ENCODE measurements around the gene FXYD6. TPM values are rescaled to one million over a fixed set of nuclear protein-coding genes. Genes with fewer than 3 reads are reported as not detected.

The FXYD6 gene
- polyA plus RNA-seq, 3 donors, result 116 to 131 (median 122) TPM

DNA sequence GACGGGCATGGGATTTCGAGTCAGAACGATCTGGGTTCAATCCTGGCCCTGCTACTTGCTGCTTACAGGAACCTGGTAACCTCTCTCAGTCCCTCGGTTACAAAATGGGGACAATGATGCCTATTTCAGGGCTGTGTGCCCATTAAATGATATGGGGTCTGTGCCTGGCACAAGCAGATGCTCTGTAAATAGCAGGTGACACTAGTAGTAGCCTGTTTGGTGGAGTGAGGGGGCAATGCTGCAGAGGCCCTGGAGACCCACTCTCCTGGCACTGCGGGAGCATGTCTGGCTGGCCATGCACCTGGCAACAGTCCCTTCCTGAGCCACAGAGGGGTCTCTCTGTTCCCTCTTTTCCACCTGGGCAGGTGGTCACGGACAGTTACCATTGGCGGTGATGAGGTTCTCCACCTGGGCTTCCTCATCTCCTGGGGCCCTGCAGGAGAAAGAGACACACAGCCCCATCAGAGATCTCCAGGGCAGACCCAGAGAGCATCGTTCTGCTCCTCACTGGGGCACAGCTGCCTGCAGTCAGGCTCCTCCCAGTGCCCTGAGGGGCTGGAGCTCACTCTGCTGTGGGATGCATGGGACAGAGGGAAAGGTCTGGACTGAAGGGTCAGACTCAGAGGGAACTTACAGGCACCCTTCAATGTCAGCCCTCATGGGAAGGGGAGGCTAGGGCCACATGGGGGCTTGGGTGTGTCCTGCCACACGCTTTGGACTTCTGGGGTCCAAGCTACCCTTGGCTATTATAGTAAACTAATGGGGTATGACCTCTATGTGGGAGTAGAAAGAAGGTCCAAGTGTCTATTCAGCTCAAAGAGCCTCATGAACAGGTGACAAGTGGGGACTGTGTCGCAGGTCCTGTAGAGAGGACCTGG is 36.3 kb downstream of the FXYD6 start:
- DNase-seq (ENCODE audit: extremely low read depth in 1 of 11, low read depth in 9 of 11, low spot score in 4 of 11), result no peak

DNA sequence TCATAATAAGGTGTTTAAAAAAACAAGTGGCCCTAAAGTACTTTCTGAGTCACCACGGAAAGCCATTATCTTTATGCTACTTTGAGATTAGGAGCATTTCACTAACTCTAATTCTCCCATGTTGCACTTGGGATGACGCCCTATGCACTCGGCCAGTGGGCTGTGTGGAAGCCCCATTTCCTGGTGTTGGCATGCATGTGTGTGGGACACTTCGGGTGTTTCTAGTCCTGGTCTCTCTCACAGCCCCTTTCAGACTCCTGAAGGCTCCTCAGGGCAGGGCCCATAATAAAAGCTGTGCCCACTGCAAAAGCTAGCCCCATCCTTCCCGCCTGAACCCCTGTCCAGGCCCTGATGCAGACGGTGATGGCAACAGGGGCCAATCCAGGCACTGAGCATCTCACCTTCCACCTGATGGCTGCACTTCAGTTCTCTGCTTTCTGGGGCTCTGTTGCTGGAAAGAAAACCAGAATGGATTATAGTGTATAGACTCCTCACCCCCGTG is 37.0 kb downstream of the FXYD6 start:
- DNase-seq (ENCODE audit: extremely low read depth in 1 of 11, low read depth in 9 of 11, low spot score in 4 of 11), result no peak

DNA sequence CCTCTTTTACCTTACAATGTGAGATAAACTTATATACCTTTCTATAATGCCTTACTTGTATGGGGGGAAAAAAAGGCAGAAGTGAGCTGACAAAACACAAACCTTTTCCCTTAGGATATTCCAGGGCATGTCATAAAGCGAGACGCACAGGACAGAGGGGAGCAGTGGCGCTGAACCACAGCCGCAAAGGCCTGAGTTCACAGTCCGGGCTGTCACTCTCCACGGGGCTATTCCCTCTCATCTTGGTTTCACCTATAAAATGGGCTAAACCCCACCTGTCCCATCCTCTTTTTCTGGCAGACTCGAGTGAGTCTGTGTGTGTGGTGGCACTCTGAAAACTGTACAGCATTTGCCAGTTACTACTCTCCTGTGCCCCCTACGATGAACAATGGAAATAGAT is 37.6 kb downstream of the FXYD6 start:
- no peak for DNase-seq (ENCODE audit: extremely low read depth in 1 of 11, low read depth in 9 of 11, low spot score in 4 of 11)

DNA sequence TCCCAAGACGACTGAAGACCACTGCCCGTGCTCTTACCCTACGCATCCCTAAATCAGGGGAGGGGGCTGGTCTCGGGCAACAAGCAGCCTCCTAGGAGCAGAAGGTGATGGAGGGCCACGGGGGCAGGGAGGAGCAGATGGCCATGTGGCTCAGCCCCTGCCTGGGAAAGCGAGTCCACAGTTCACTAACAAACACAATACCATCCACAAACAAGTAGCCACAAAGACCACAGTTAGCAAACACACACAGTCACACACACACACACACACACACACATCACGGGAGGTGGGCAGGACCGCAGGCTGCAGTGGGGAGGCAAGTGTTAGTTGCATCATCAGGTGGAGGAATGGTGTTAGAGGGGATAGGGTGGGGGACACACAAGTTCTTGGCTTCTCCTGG is 38.7 kb downstream of the FXYD6 start:
- DNase-seq (ENCODE audit: extremely low read depth in 1 of 11, low read depth in 9 of 11, low spot score in 4 of 11), result no peak

DNA sequence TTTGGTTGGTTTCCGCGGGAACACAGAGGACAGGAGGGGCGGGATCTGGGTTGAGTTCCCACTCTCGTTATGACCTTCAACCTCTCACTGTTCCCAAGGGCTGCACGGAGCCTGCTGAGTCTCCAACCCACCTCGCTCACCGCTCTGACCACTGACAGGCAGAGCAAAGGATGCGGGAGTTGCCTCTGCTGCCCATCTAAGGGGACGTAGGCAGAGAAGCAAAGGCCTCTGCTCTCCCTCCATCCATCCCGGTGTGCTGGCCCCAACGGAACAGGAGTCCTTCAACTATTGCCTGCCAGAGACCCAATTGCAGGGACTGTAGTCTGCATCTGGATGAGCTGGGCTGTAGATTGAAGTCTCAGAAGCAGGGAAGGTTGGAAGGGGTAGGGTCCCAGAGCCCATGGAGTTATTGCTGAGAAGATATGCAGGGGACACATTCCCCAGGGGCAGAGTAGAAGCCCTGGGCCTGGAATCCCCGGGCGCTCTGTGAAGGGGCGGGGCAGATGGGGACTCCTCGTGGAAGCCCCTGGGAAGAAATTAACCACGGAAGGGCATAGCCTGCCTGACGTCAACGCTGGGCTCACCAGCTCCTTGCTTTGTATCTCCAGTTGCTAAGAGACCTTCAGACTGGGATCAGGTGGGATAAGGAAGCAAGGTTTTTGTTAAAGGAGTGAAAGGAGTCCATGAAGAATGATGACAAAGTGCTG is 39.2 kb downstream of the FXYD6 start:
- no peak for DNase-seq (ENCODE audit: extremely low read depth in 1 of 11, low read depth in 9 of 11, low spot score in 4 of 11)

DNA sequence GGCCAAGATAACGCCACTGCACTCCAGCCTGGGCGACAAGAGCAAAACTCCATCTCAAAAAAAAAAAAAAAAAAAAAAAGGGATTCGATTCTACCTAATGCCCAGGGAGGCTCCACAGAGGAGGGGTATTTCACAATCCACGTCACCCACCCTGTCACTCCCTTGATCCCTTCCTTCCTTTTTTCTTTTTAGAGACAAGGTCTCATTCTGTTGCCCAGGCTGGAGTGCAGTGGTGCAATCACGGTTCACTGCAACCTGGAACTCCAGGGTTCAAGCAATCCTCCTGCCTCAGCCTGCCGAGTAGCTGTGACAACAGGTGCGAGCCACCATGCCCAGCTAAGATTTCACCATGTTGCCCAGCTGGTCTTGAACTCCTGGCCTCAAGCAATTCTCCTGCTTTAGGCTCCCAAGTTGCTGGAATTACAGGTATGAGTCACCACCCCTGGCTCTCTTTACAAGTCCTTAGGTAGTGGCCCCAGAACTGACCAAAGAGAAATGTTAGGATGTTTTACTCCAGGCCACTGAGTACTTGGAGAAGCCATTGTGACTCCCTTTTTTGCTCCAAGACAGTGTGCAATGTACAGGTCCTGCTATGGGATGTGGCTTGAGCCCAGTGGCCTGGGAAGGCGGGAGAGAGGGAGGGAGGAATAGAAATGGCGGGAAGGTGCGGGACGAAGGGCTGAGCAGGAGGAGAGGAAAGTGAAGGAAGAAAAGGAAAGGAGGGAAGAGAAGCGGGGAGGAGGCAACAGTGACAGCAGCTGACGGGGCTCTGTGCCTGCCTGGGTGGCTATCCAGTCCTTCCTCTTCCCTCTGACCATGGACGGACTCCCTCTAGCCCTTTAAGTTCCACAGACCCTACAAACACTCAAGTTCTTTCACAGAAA is 40.1 kb downstream of the FXYD6 start:
- no peak for DNase-seq (ENCODE audit: extremely low read depth in 1 of 11, low read depth in 9 of 11, low spot score in 4 of 11)

DNA sequence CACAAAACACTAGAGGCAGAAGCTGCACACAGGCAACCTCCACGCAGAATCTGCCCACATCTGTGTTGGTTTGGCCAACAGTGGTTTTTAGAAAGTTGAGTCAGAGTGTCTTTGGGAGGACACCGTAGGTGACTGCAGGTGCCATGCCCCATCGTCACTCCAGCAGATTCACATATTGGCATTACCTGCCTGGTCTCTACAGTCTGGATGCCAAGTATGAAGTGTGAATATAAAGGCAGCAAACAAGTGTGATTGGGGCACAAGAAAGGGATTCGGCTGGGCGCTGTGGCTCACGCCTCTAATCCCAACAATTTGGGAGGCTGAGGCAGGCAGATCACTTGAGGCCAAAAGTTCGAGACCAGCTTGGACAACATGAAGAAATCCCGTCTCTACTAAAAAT is 40.9 kb downstream of the FXYD6 start:
- DNase-seq (ENCODE audit: extremely low read depth in 1 of 11, low read depth in 9 of 11, low spot score in 4 of 11), result no peak

DNA sequence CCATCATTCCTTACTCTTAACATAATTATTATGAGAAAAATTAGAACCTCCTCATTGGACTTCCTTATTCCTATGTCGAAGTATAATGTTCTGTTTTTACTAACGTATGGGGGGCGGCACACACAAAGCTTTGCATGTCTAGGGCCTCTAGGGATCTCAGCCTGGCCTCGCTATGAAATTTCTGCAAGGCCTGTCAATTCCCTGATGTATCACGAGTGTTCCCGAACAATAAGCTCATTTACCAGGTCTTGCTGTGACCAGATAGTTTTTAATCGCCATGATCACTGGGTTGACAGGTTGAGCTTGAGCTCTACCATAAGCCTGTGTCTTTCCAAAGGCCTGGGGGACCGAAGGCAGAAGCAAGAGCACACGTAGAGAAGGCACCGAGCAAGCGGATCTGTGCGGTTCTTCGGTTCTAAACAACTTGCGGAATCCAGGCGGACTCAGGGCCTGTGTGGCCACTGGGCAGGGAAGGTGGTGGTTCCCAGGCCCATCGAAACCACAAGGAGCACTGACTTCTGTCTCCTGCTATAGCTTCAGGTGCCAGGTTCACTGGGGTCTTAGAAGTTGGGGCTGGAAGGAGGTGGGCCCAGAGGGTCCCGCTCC is 41.5 kb downstream of the FXYD6 start:
- DNase-seq (ENCODE audit: extremely low read depth in 1 of 11, low read depth in 9 of 11, low spot score in 4 of 11), result no peak

DNA sequence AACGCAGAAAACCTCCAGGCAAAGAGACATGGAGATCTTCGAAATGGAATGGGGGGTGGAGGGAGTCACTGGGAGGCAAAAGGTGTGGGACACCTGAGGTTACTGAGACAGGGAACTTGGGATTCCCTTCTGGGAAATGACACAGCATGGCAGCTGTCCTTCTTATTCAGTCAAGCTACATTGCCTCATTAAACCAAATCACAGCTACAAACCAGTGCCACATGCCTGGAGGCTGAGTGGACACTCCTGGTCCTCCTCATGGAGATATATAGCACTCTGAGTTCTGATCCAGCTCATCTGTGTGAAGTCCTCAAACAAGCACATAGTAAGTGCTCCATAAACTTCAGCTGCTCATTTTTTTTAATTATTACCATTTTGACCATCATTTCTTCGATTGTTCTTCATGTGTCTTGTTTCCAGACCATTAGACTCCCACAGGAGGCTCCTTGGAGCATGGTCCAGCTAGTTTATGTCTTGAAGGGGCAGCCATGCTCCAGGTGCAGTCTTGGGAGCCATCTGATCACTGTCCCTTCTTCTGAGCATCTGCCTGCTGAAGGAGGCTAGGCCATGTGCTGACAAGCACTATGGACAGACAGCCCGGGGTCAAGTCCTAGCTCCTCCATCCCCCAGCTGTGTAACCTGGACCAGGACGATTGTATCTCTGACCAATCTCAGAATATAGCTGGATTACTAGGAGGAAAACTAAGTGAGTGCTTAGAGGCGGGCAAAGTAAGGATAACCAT is 42.2 kb downstream of the FXYD6 start:
- DNase-seq (ENCODE audit: extremely low read depth in 1 of 11, low read depth in 9 of 11, low spot score in 4 of 11), result no peak

DNA sequence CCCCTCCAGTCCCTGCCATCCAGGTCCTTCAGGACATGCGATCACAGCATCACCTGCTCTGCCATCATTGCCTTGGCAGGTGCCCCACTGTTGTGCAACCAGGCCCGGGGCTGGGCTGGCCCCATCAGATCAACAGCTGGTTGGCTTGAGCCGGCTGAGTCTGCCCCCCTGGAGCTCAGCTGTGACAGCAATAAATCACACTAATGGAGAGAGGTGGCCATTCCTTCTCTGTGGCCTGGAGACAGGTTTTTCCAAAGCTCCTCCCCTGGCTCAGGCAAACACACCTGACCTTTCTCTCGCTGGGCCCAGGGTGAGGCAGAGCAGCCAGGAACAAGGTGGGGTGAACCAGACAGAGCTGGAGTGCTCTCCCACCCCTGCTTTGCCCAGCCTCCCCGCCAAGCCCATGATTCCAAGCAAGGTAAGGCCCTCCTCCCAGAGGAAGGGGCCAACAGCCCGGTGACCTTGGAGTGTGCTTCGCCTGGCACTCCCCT is 43.0 kb downstream of the FXYD6 start:
- peak in 4 of 11 donors; percentile 69 to 79 (median 76) for DNase-seq (ENCODE audit: extremely low read depth in 1 of 11, low read depth in 9 of 11, low spot score in 4 of 11)

DNA sequence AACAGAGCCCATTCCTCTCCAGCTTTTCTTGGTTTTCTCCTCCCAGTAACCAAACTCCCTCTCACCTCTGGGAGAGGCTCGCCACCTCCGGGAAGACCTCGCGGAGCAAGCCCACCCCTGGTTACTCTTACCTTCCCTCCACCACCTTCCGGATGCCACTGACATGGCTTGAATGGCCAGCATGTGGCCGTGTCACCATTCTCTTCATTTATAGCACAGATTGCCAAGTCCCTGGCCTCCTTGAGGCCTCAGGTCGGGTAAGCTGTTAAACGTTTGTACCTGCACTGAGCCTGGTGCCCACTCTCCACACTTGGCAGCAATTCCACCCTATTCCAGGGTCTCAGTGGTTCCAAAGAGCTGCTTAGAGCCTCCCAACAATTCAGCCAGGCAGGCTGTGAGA is 43.9 kb downstream of the FXYD6 start:
- no peak for DNase-seq (ENCODE audit: extremely low read depth in 1 of 11, low read depth in 9 of 11, low spot score in 4 of 11)

DNA sequence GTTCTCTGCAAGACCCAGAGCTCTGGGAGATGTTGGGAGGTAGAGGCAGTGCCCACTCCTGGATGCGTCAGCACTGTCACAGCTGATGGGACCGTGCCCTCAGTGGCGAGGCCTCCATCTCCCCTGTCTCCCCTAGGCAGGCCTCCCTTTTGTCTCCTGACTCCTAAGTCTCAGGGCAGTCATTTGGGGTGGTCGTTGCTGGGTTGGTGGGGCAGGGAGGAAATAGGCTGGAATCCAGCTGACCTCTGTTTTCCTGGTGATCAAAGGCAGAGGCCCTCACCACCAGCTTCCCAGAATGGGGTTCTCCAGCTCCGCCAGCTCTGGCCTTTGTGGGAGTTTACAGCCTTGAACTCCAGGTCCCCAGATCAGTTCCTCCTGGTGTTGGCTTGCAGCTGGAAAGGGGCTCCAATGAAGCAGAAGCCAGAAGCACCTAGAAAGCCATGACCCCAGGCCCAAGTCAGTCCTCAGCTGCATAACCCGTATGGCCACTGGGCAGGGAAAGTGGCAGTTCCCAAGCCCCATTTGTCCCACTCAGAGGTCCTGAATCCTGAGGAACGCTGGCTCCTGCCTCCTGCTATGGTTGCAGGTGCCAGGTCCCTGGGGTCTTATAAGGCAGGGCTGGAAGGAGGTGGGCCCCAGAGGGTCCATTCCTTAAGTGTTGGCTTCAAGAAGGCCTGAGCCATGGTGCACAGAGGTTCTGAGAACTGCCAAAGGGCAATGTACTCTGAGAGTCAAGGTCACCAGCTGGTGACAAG is 44.6 kb downstream of the FXYD6 start:
- DNase-seq (ENCODE audit: extremely low read depth in 1 of 11, low read depth in 9 of 11, low spot score in 4 of 11), result no peak

DNA sequence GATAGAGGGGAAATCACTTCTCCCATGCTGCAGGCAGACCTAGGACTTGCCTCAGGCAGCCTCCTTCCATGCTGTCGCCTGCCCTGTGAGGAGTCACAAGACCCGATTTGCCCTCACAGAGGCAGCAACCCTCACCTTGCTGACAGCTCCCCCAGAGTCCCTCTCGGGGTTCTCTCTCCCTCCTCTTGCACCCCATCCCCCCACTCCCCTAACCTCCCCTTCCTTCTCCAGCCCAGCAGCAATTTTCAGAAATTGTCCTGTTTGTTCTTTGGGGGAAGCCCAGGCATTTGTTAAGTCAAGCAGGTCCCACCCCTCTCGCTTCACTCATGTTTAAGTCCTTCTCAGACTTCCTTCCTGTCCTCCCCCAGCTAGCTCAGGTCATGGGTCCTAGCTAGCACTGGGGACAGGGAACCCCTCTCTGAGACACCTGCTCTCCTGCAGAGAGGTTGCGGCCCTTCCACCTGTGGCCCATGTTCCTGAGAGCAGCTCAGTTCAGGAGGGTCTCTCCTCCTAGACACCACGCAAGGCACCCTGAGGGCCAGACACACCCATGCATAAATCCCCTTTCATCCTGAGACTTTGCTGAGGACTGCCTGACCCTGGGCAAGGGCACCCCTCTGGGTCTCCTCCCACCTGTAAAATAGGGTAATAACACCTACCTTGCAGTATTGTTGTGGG is 45.6 kb downstream of the FXYD6 start:
- no peak for DNase-seq (ENCODE audit: extremely low read depth in 1 of 11, low read depth in 9 of 11, low spot score in 4 of 11)

DNA sequence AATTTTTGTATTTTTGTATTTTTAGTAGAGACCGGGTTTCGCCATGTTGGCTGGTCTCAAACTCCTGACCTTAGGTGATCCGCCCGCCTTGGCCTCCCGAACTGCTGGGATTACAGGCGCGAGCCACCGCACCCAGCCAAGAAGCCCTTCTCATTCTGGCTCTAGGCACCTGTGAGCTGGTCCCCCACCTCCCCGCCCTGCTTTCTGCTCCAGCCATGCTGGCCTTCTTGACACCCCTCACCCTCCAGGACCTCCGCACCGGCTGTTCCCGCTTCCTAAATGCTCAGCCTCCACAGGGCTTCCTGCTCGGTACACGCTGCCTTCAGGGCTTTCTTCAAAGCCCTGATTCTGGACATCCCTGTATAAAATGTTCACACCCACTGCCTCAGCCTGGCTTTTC is 46.4 kb downstream of the FXYD6 start:
- no peak for DNase-seq (ENCODE audit: extremely low read depth in 1 of 11, low read depth in 9 of 11, low spot score in 4 of 11)

DNA sequence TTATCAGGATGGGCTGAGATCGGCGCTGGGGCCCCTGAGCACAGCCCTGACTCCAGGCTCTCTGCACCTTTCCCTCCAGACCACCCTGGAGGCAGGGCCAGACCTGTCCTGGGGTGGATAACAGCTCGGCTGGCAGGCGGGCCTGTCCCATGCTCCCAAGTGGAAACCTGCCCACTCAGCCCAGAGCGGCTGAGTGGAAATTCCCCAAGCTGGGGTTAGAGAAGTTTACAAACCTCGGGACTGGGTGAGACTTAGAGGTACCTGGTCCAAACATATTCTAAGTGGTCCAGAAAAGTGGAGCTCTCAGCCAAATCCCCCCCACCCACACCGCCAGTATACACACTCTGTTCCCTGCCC is 47.1 kb downstream of the FXYD6 start:
- DNase-seq (ENCODE audit: extremely low read depth in 1 of 11, low read depth in 9 of 11, low spot score in 4 of 11), result no peak

DNA sequence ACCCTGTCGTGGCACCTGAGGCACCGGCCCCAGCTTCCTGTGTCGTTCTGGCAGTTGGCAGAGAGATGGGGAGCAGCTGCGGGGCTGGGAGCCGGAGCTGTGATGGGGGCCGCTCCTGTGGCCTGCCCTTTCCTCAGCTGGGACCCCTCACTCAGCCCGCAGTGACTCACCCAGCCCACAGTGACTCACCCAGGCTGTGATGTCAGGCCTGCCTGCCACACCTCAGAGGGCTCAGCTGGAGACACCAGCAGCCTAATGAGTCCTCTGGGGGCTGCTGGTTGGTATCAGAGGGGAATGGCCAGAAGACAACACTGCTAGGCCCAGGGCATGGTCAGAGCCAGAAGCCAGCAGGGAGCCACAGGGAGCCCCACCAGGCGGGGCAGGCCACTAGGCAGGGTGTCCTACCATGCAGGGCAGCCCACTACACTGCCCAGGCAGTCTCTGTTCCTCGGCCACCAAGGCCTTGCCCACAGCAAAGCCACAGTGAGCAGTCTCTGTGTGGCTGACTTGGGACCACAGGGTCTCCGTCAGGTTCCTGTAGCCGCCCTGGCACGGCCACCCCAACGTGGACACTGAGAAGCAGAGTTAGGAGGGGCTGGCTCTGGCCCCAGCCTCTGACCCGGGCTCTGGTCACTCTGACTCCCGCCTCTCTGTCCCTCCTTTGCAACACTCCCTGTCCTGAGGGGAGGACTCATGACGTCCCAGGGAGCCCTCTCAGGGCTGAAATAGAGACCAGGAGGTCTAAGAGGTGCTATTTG is 47.7 kb downstream of the FXYD6 start:
- DNase-seq (ENCODE audit: extremely low read depth in 1 of 11, low read depth in 9 of 11, low spot score in 4 of 11), result no peak

Data from renal cortex interstitium (tissue), 11 donors.